HG03442 (cell line): ENCODE data around the gene ZNF469.

ENCODE experiments used
- ATAC-seq: cut with Tn5 transposase; IDR thresholded peaks from one replicate; pipeline ENCODE4 v1.9.1; 2021; ENCODE audit warnings: mild to moderate bottlenecking, moderate library complexity; ENCODE audit not compliant: unreplicated experiment

ZNF469 gene

DNA sequence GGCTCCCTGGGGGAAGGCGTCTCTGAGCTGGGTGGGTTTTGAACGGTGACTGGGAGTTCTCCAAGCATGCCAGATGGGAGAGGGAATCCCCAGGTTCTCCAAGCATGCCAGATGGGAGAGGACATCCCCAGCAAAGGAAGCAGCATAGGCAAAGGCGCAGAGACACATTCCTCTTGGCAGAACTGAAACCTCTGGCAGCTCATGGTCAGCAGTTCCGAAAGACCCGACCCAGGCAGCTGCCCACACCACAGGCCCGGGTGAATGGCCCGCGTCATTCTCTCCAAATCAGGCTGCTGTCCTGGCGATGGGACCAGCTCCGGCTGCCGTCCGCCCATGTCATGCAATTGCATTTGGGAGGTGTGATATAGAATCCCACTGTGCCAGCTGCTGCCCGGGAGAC is 8.0 kb downstream of the ZNF469 start:
- ATAC-seq = no peak

DNA sequence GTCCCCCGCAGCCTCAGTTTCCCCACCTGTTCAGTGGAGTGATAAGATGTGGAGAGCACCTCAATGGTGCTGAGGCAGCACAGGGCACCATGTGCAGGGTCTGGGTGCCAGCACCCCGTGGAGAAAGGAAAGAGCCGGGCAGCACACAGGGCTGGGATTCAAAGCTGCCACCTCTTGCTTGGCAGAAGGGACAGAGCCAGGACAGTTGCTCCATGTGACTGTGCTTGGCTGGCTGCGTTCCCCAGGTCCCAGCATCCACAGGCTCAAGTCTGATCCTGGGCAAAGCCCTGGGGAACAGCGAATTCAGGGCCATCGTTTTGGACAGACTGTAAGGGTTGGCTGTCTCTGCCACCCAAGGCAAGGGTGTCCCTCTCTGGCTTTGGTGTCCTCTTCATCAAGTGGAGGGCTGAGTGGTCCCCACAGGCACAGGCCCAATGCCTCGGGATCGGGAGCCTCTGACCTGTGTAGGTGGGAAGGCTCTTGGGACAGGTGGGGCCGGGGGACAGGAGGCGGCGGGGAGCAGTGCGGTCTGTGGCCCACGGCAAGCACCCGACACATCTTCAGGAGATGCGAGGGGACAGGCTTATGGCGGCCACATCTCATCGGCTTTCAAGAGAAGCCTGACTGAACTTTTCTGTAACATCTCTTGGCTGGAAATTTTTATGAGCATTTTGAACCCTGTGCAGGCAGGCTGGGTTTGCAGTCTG is 8.5 kb downstream of the ZNF469 start:
- ATAC-seq = no peak

- no peak for ATAC-seq
These were observed 9.4 kb downstream of the ZNF469 start for GRCh38 chr16:88392111-88392510.

GRCh38 chr16:88392616-88393015 is 9.9 kb downstream of the ZNF469 start:
- no peak for ATAC-seq

GRCh38 chr16:88393034-88393433 is 10.3 kb downstream of the ZNF469 start:
- ATAC-seq = no peak

GRCh38 chr16:88393571-88393970 is 10.8 kb downstream of the ZNF469 start:
- ATAC-seq = no peak

DNA sequence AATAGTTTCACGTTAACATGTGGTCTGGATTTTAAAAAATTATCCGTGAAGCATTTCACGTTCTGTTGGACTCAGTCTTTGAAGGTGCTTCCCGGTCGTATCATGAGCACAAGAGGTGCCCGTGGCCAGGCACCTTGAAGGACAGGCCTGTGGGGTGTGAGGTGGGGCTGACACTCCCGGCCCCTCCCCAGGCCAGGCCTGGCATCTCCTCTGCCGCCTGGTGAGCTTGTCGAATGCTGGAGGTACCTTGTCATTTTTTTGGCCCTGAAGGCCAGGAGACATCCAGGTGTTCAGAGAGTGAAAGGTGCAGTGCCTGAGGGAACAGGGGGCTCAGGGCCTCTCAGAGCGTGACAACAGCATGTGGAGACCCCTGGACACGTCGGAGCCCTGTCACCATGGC is 11.7 kb downstream of the ZNF469 start:
- no peak for ATAC-seq

DNA sequence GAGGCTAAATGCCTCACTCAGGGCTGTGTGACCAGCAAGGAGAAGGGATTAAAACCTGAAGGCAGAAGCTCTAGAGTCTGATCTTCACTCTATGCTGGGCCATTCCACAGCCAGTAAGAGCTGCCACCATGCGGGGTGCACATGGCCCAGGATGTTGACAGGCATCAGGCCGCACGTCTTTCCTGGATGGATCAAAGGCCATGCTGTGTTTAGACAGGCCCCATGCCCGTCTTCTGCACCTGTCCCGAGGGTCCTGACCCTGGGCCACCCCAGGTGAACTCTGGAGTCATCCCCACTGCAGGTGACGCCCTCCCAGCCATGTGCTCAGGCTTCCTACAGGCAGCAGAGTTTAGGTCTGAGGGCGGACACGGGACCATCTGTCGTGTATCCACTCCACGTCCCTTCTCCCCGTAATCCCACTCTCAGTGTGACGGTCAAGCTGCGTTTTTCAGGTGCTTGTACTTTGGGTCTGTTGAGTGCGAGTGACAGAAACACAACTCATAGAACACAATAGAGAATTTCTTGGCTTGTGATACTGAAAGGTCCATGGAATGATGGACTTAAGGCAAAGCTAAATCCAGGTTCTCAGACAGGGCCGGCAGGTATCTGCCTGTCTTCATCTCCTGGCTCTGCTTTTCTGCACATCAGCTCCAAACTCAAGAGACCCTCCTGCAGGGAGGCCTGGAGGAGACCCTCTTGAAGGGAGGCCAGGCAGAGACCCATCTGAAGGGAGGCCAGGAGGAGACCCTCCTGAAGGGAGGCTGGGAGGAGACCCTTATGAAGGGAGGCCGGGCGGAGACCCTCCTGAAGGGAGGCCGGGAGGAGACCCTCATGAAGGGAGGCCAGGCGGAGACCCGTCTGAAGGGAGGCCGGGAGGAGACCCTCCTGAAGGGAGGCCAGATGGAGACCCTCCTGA is 13.2 kb downstream of the ZNF469 start:
- no peak for ATAC-seq

- ATAC-seq = no peak
These were observed 15.6 kb downstream of the ZNF469 start for GRCh38 chr16:88398170-88398873.

- no peak for ATAC-seq
These were observed 16.1 kb downstream of the ZNF469 start for GRCh38 chr16:88398874-88399178.

- no peak for ATAC-seq
These were observed 17.4 kb downstream of the ZNF469 start for GRCh38 chr16:88400186-88400585.

GRCh38 chr16:88401604-88402246 is 19.0 kb downstream of the ZNF469 start:
- no peak for ATAC-seq

DNA sequence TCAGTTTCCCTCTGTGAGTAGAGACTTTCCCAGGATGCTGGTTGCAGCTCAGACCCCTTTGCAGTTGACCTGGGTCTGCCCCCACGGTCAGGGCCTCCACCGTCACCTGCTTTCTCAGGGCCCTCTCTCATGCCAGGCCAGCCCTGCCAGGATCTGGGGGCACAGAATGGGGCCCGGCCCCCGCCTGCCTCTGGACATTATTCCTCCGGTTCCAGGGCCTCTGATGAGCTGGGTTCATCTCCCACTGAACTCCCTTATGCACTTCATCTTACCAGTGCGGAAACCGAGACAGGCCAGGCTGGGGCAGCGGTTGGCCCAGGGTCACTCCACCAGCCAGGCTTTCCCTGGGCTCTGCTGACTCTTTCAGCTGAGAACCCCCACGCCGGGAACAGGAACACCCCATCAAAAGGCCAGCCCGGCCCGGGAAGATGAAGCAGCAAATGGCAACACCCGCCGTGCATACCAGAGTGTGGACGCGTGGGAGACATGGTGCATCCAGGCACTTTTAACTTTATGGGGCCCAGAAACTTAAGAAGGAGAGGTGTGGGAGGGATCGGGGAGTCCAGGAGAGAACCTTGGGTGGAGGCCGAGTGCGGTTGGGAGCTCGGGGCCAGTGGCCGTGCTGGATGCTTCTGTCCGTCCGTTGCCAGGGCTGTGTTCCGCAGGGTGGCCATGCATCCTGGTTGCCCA is 19.9 kb downstream of the ZNF469 start:
- no peak for ATAC-seq

DNA sequence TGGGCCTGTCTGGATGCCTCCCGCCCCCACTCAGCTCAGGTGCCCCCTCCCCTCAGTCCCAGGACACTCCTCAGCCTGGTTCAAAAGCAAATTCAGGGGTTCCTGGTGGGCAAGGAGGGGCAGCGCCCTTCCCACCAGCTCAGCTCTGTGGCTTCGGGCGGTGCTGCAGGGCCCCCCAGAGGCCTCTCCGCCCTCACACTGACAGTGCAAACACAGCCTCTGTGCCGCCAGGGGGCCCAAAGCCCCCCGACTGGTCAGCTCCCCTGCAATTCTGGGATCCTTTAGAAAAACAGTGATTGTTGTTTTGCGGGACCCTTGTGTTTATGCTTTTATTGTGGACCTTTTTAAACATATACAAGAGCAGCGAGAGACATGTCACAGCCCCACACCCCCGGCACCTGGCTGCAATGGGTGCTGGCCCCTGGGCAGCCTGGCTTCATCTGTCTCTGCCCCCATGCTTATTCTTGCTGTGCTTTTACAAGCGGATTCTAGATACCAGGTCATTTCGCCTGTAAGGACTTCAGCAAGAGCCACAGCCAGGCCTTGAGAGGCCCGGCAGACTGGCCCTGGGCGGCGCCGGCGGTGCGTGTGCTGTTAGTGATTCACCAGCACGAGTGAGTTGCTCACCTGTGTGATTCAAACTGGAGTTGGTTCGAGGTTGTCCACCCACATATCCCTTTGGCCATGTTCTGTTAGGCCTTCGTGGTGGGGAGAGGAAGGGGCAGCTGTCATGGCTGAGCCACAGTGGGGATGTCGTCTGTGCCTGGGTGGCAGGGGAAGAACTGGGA is 21.2 kb downstream of the ZNF469 start:
- ATAC-seq = no peak

GRCh38 chr16:88404769-88405168 is 22.0 kb downstream of the ZNF469 start:
- no peak for ATAC-seq

GRCh38 chr16:88405216-88406060 is 22.7 kb downstream of the ZNF469 start:
- no peak for ATAC-seq

DNA sequence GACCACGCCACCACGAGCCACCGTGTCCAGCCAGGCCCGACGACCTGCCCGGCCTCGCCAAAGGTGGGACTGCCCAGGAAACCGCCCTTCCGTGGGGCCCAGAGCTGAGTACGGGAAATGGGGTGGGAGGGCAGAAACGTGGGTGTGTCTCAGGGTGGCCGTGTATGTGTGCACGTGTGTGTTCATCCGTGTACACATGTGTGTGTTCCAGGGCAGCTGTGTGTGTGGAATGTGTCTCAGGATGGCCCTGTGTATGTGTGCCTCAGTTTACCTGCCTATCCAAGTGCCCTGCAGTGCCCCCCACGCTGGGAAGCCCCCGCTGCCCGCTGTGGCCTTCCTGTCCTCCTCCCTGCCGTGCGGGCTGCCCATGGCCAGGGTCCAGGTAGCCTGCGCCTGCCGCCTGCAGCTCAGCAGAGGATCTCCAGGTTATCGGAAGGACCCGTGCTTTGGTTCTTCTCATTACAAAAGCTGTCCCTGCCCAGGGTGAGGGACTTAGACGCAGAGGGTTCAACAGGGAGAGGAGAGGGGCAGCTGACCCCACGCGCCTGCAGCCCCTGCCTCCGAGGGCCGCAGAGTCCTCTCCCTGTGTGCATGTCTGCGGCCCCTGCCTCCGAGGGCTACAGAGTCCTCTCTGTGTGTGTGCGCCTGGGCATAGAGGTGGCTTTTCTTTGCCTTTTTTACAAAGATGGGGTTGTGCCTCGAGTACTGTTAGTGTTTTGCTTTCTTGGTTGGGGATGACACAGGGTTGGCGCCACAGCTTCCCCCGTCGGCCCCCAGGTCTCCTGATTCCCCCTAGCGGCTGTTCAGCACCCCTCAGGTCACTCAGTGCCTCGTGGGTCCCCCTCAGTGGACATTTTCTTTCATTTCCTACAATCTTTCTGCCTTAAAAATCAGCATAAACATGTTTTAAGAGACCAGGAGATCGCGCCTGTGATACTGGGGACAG is 23.6 kb downstream of the ZNF469 start:
- no peak for ATAC-seq

- ATAC-seq = no peak
These were observed 24.3 kb downstream of the ZNF469 start for GRCh38 chr16:88407042-88407420.
